AG09309 (cell line): ENCODE data around the gene ADH4.
A peak's percentile ranks its signal among the peaks of the same experiment; 100 is the strongest.
"Not testable (repeated sequence)": the region's sequence is repeated elsewhere in the genome, so short reads cannot be mapped to it uniquely, and the experiment has no call there.

Experiments
- DNase-seq: peaks from one replicate; pipeline ENCODE4 v3.0.0-alpha.2; 2010; ENCODE audit warnings: low read depth
- H3K4me3 ChIP-seq: 2 replicates; pipeline ENCODE4 v1.5.1; 2011; ENCODE audit warnings: mild to moderate bottlenecking, low read depth, low read length, moderate library complexity; ENCODE audit not compliant: control insufficient read depth
- TF ChIP-seq, protein P1 (sequence below): IDR thresholded peaks from 2 replicates; pipeline ENCODE4 v1.5.1; 2011; ENCODE audit warnings: mild to moderate bottlenecking, low read depth, low read length, inconsistent platforms; ENCODE audit not compliant: insufficient read depth, control insufficient read depth; ENCODE audit errors: missing control alignments

ADH4 gene

DNA sequence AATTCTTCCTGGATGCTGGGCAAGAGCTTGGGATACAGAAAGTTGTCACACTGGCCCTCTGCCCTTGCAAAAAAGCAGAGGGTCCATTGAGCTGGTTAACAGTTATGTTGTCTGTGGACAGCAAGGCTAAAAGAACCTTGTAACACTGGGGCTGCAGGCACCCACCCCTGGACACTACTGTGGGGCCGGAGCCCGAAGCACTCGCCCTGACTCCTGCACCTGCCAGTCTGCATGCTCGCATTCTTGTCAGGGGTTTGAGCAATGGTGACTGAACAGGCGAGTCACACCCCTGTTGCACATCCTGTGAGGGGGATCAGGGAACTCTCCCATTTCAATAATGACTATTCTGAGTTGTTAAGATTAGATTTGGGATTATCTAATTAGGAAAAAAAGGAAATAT, 23.6 kb downstream of the ADH4 start:
- no peak for DNase-seq
- no peak overlapping the region for H3K4me3 ChIP-seq
- TF ChIP-seq, protein P1, sequence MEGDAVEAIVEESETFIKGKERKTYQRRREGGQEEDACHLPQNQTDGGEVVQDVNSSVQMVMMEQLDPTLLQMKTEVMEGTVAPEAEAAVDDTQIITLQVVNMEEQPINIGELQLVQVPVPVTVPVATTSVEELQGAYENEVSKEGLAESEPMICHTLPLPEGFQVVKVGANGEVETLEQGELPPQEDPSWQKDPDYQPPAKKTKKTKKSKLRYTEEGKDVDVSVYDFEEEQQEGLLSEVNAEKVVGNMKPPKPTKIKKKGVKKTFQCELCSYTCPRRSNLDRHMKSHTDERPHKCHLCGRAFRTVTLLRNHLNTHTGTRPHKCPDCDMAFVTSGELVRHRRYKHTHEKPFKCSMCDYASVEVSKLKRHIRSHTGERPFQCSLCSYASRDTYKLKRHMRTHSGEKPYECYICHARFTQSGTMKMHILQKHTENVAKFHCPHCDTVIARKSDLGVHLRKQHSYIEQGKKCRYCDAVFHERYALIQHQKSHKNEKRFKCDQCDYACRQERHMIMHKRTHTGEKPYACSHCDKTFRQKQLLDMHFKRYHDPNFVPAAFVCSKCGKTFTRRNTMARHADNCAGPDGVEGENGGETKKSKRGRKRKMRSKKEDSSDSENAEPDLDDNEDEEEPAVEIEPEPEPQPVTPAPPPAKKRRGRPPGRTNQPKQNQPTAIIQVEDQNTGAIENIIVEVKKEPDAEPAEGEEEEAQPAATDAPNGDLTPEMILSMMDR = no peak

DNA sequence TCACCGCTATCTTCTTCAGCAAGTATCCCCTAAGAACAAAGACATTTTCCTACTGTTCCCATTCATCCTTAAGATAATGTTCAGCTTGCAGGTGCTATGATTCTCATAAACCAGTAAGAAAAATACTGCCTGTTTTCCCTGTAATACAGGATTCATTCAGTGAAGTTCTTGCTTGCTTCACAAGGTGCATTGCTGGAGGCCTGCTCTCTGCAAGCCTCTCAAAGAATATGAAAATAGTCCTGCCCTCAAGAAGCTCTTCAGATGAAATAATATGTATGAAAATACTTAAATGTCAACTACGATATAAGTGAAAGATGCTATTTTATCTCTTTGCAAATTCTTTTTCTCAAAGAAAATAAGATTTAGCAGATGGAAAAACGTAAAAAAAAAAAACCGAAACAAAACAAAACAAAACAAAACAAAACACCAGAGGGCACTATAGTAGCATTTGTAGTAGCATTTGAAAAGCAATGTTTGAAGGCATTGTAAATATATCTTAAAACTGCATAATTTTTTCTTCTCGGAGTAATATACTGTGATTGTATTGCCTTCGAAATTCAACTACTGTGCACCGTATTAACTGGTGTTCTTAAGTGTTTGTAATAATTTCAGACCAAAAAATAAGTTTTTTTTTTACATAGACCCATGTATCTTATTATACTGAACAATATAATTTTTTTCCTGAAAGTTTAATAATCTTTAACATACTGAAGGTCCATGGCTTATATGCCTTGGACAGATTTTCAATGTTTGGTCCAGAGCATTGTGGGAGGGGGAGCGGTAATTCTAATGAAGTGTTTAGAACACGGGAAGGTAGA, 26.0 kb downstream of the ADH4 start:
- DNase-seq = no peak
- H3K4me3 ChIP-seq = no peak overlapping the region
- TF ChIP-seq, protein P1 = peak; percentile 19

DNA sequence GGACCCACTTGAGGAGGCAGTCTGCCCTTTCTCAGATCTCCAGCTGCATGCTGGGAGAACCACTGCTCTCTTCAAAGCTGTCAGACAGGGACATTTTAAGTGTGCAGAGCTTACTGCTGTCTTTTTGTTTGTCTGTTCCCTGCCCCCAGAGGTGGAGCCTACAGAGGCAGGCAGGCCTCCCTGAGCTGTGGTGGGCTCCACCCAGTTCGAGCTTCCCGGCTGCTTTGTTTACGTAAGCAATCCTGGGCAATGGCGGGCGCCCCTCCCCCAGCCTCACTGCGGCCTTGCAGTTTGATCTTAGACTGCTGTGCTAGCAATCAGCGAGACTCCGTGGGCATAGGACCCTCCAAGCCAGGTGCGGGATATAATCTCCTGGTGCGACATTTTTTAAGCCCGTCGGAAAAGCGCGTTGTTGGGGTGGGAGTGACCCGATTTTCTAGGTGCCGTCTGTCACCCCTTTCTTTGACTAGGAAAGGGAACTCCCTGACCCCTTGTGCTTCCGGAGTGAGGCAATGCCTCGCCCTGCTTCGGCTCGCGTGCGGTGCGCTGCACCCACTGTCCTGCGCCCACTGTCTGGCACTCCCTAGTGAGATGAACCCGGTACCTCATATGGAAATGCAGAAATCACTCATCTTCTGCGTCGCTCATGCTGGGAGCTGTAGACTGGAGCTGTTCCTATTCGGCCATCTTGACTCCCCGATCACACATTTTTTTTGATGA, 26.8 kb downstream of the ADH4 start:
- not testable (repeated sequence) for DNase-seq, H3K4me3 ChIP-seq

DNA sequence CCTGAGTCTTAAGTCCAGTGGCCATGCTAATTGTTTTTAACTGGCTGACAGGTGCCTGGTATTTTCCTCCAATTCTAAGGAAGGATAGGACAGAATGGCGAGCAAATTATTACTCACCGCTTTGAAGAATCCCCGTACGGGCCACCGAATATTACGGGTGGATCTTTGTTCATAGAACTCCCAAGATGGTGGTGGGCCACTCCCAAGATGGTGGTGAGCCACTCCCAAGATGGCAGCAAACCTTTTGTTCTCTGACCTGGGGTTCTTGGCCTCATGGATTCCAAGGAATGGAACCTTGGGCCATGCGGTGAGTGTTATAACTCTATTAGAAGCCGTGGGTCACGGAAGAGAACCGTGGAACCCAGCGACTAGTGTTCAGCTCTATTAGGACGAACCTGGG, 34.8 kb downstream of the ADH4 start:
- not testable (repeated sequence) for H3K4me3 ChIP-seq, DNase-seq

DNA sequence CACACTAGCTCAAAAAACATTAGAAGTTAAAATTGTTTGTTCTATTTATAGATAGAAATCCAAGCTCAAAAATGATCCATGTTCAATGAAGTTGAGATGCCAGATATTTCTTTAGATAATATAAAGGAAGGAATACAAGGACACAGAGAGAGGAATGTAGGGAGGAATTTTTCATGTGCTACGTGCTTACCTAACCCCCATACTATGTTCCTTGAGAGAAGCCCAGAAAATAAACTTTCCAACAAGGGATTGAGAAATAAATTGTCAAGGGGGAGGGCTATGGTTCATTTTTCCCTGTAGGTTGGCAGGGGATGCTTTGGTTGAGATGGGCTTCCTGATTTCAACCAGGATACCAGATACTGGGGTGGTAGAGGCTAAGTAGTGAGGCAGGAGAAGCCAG, 39.9 kb downstream of the ADH4 start:
- no peak for DNase-seq
- H3K4me3 ChIP-seq = no peak overlapping the region
- TF ChIP-seq, protein P1 = no peak

DNA sequence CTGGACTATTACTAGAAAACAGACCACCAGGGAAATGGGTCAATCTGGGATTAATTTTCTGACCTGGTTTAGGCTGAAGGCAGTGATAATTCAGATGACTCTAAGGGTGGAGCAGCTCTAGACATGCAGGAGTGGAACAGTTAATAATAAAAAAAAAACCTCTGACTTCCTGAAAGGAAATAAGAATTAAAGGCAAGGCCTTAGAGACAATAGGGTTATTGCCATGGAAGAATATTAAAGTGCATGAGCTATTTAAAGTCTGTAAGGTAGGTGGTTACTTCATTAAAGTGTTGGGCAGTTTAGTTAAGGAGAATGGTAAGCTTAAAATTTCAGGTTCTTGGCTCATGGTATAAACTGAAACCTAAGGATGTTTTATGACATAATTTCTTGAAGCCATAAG, 40.9 kb downstream of the ADH4 start:
- H3K4me3 ChIP-seq = no peak overlapping the region
- DNase-seq = no peak
- TF ChIP-seq, protein P1 = no peak

DNA sequence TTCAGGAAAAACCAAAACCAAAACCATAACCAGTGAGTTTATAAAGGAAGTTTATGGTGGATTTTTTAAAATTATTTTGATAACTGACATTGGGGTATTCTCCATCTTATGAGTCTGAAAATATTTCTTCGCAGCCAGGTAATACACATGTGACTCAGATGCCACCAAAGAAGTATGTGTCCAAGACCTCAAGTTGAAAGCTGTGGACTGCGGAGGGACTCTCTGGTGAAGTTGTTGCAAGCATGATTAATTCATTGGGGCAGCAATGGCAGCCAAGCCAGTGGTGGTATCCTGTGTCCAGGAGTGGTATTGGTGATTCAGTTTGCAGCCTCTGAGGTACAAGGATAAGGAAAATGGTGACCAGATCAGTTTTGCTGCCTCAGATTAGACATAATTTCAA, 41.5 kb downstream of the ADH4 start:
- no peak for DNase-seq
- TF ChIP-seq, protein P1 = no peak
- H3K4me3 ChIP-seq = no peak overlapping the region
